Effector CD4-positive, alpha-beta T cell (primary cell): ENCODE data around the gene PSMB11.

Source experiments
- DNase-seq: peaks from one replicate; pipeline ENCODE4 v3.0.0-alpha.2; 2020

PSMB11 gene

DNA sequence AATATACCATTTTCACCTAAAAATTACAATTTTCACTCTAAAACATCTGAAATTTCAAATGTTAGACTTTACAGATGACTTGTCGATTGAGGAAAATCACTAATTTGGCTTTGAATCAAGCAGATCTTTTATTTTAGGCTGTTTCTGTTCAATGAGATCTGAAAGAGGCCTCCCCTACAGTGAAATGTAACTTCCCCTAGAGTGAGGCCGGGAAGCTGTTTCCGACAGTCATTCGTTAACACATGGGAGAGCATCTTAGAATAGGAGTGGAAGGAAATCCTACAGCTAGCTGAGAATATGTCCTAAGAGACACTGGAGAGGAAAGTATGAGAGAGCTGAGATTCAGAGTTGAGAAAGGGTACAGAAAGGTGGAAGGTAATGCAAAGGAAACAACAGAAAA lies 26.4 kb upstream of the PSMB11 start:
- no peak for DNase-seq

- DNase-seq = no peak
Measured at GRCh38 chr14:23017091-23017490, 24.9 kb upstream of the PSMB11 start.

- no peak for DNase-seq
Measured at GRCh38 chr14:23018107-23018506, 23.9 kb upstream of the PSMB11 start.

DNA sequence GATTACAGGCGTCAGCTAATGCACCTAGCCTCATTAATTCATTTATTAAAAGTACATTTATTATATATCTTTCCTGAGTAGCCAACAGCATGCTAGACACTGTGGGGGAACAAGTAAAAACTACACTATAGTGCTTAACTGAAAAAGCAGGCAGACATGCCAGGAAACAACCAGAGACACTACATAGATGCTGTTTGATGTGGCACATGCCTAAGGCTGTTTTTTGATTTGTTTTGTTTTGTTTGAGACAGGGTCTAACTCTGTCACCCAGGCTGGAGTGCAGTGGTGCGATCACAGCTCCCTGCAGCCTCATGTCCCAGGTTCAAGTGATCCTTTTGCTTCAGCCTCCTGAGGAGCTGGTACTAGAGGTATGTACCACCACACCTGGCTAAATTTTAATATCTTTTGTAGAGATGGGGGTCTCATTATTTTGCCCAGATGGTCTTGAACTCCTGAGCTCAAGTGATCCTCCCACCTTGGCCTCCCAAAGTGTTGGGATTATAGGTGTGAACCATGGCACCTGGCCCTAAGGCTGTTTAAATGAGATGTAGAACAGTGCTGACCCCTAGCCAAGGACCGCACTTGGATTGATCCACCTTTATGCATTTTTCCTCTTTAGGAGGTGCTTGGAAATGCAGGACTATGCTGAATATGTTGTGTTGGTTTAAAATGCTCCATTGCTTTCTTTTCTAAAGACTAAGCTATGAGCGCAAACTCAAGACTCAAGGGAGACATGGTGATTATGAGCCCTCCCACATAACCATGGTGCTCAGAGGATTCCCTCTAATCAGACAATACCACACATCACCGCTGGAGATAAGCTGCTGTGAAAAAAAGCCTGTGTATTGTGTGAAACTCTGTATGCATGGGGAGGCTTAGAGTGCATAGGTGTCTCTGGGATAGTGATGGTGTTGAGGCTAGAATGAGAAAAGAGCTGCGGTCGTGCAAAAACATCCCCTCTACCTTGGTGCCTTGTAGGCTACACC lies 21.6 kb upstream of the PSMB11 start:
- no peak for DNase-seq

GRCh38 chr14:23021434-23021833 lies 20.6 kb upstream of the PSMB11 start:
- DNase-seq = no peak

DNA sequence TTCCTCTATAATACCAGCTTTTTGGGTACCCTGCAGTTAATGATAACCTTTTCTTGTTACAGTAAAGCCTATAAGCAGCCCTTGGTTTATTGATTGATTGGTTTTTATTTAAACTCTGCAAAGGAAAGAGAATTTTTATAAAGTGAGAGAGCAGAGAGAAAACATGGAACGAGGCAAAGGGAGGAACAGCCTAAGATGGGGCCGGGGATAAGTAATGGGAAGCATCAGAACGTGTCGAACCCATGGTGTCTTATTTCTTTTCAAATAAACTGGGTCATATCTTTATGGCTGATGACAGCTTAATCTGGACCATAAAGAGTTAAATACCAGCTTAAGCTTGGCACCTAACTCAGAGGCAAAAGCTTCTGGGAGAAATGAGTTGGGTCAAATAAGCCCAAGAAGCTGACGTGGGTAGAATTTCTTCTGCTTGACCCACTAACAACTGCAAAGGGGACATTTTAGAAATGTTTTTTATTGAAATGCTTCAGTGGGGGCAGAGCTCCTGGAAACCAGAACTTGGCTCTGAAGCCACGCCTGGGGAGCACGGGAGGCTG lies 20.0 kb upstream of the PSMB11 start:
- no peak for DNase-seq

DNA sequence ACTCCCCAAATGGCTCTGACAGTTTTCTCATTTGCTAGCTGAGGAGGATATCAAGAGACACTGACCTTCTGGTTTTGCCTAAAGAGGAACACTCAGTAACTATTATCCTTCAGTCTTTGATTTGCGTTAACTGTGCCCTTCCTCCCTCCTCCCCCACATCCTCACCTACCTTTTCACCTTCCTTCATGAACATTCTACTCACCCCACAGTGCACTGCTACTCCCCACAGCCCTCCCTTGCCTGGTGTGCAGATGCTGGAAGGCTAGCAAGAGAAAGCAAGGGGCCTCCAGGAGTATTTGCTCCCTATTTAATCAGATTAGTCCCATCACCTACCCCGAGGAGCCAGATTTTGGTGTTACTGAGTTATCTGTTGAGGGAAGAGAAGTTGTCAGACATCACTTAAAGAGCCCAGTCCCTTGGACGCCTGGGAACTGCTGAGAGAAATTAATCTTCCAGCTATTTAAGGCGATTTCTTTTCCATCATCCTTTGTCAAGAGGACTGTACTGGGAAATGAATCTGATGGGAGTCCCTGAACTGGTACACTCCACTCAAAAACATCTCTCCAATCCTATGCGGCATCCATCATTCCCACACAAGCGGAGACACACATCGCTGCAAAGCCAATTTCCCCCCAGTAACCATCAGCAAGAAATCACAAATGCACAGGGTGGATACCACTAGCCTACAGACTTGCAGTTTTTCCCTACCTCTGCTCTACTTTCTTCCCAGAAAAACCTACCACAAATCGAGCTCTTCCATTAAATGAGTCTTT lies 18.8 kb upstream of the PSMB11 start:
- no peak for DNase-seq

GRCh38 chr14:23023795-23024152 lies 18.2 kb upstream of the PSMB11 start:
- DNase-seq = no peak

DNA sequence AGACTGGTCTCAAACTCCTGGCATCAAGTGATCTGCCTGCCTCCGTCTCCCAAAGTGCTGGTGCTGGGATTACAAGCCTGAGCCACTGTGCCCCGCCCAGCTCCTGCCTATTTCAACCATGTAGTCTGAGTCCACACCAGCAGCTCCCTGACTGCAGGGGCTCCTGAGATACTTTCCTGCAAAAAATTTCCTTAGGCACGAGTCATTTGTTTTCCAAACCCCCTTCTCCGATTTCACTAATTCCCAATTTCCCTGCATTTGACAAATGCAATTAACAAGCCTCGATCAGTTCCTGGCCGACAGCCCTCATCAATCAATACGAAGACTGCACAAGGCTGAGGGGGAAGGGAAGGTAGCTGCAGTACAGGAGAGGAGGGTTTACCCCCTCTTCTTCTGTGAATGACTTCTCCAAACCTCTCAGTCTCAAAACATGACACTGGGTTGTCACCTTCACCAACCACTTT lies 17.4 kb upstream of the PSMB11 start:
- DNase-seq = no peak

GRCh38 chr14:23025151-23025814 lies 16.7 kb upstream of the PSMB11 start:
- no peak for DNase-seq

DNA sequence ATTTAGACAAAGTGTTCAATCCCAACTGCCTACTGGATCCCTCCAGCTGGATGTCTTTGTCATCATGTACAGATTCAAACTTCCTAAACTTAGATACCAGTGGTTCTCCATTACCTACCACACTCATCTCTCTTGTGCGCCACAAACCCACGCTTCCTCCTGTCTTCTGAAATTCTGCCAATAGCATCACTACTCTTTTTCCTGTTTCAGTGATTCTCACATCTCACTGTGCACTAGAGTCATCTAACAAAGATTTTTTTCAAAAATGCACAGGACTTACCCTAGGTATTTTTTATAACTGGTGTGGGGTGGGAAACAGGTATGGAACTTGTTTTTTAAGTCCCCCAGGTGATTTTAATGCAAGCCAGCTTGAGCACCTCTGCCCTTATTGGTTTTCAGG lies 13.2 kb upstream of the PSMB11 start:
- DNase-seq = no peak

DNA sequence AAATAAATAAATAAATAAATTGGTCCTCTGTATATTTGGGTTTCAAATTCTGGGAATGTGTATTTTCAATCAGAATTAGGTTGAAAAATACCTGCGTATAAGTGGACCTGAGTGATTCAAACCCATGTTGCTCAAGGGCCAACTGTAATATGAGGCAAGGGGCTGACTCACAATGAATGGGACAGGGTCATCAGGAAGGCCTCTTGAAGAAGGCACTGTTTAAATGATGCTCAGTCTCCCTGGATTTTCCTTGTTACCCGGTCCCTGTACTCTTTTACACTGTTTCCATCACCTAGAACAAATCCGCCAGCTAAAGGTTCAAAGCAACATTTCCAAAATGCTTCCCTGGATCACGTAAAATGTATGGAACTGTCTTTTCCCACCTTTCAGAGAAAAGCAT lies 11.1 kb upstream of the PSMB11 start:
- DNase-seq = no peak

GRCh38 chr14:23033251-23033727 lies 8.7 kb upstream of the PSMB11 start:
- no peak for DNase-seq

GRCh38 chr14:23033801-23034497 lies 8.1 kb upstream of the PSMB11 start:
- DNase-seq = no peak

- peak; percentile 85 for DNase-seq
Measured at GRCh38 chr14:23034498-23035302, 7.3 kb upstream of the PSMB11 start, which contains the start of gene PSMB5. Gene PSMB5 (minus strand): TSS chr14:23034900. CDS start chr14:23034881, 19 bp downstream.

- no peak for DNase-seq
Measured at GRCh38 chr14:23035303-23036144, 6.5 kb upstream of the PSMB11 start.

DNA sequence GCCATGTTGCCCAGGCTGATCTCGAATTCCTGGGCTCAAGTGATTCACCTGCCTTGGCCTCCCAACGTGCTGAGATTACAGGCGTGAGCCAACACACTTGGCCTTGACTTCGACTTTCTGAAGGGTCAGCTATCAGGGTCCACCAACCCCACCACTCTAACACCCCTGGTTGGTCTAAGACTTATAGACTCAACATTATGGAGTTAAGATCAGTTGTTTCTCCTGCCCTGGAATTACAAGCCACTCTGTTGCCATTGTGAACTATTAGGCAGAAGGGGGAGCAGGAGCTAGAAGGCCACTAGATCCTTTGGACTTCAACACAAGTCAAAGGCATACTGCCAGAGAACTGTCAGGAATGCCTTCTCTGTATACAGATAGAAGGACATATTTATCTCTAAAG lies 1.9 kb upstream of the PSMB11 start:
- no peak for DNase-seq

- DNase-seq = no peak
Measured at GRCh38 chr14:23041729-23042128, 283 bp upstream of the PSMB11 start.

GRCh38 chr14:23043145-23043544 lies 1.1 kb downstream of the PSMB11 start:
- DNase-seq = no peak

DNA sequence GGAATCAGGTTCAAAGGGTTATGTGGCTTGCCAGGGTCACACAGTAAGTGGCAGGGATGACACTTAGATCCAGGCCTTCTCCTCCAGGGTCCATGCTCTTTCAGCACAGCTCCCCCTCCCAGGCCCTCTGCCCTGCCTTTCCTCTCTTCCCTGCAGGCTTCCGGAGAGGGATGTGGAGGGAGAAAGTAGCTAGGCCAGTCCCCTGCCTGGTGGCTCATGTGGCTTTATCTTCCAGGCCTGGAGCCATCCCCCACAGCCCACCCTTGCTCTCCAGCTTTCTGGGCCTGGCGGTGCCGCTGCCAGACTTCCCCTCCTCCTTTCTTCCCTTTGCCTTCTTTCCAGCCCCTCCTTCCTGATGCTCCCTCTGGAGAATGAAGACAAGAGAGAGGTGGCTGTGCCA lies 1.7 kb downstream of the PSMB11 start:
- DNase-seq = no peak
